Stimulated activated CD4-positive, alpha-beta T cell treated with anti-CD3 and anti-CD28 coated beads, TNF-alpha, amount 100 ng/mL, for 1 hour (primary cell): ENCODE measurements around the gene CYB5RL.
"Not testable (repeated sequence)": the region's sequence is repeated elsewhere in the genome, so short reads cannot be mapped to it uniquely, and the experiment has no call there.

Experiments used
- DNase-seq, 3 donors: peaks; one replicate each; pipeline ENCODE4 v3.0.0-alpha.2; 2020; ENCODE audit warnings: low read depth in 3 of 3, low spot score in 1 of 3

CYB5RL gene

GRCh38 chr1:54188291-54188690 is 11.5 kb downstream of the CYB5RL start:
- DNase-seq, result no peak

GRCh38 chr1:54186056-54186455 is 13.8 kb downstream of the CYB5RL start:
- no peak for DNase-seq

DNA sequence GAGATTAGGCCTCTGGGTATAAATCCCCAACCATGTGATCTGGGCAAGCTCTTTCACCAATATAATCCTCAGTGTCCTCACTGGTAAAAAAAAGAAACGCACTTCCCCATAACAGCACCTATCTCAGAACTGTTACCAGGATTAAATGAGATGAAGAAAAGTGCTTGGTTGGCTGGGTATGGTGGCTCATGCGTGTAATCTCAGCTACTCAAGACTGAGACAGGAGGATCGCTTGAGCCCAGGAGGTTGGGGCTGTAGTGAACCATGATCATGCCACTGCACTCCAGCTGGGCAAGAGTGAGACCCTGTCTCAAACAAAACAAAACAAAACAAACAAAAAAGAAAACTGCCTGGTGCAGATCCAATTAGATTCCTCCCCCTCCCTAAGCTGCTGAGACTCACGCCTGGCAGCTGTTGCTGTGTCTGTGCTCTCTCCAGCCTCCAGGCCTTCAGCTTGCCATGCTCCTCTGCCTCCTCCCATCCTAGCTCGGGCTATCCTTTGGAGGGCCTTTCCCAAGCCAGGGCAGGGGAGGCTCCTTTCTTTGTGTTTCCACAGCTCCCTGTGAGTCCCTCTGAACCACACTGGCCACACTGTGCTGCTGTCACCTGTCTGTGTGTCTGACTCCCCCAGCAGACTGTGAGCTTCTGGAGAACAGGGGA is 19.0 kb downstream of the CYB5RL start:
- no peak for DNase-seq

GRCh38 chr1:54178296-54179070 is 21.3 kb downstream of the CYB5RL start:
- no peak for DNase-seq

- no peak for DNase-seq
Observed at GRCh38 chr1:54177726-54178125, 22.1 kb downstream of the CYB5RL start.

- DNase-seq, result no peak
Observed at GRCh38 chr1:54176621-54177327, 23.1 kb downstream of the CYB5RL start.

DNA sequence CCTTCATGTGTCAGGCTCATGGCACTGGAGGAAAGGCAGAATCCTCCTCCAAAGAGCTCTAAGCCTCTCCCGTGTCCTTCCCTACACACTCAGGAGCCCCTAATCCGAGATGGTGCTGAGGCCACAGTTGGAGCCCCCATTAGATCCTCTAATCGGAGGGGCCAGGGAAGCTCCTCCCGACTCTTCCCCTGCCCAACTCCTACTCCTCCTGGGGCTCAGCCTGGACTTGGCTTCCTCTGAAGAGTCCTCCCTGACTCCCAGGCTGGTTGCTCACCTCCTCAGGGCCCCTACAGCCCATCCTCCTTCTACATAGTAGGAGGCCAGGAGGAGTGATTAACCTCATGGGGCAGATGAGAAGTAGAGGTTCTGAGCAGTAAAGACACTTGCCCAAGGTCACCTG is 25.7 kb downstream of the CYB5RL start:
- DNase-seq, result no peak

DNA sequence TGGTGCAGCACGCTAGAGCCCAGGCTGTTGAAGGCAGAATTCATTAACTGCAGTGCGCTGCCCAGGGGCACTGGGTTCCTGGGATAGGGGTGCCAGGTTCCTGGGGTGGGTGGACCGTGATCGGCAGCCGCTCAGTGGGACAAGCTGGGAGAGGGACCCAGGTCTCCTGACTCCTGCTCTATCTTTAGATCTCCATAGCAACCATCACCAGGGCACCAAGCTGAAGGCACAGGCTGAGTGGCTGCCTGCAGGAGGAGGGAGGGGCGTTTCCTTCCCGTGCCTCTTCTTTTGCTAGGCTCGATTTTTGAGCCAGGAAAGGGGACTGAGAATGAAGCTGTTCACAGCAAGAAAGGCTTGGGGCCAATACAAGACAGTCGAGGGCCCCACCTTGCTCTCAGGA is 26.1 kb downstream of the CYB5RL start:
- DNase-seq, result no peak

- no peak for DNase-seq
Observed at GRCh38 chr1:54172614-54173599, 26.9 kb downstream of the CYB5RL start.

DNA sequence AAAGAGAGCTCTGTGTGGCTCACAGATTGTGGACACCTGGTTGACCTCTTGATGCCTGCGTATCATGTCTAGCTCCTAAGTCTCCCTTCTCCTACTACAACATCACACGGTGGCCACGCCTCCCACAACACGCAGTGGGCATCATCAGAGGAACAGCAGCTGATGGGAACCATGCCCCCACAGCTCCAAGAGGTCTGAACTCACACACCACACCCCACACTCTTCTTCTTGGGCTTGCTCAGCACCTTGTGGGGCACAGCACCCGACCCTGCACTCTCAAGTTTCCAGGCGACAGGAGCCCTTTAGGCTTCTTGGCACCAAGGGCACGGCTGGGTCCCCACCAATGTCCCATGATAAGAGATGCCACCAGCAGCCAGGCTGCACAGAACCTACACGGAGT is 28.2 kb downstream of the CYB5RL start:
- no peak for DNase-seq

DNA sequence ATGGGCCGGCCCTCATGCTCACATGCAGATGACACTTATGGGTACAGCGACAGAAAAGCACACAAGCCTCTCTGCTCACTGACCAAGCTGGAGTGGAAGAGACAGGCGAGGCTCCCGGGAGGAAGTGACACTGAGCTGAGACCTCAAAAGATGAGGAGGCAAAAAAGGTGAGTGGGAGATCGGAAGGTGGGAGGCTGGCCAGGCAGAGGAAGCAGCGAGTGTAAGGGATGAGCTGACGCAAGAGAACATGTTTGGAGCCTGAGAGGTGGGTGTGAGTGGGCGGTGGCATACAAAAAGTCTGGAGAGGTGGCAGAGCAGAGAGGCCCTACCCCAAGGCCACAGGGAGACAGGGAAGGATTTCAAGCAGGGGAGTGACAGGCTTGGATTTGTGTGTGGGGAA is 28.8 kb downstream of the CYB5RL start:
- DNase-seq, result no peak

- DNase-seq, result no peak
Observed at GRCh38 chr1:54169068-54169467, 30.8 kb downstream of the CYB5RL start.

DNA sequence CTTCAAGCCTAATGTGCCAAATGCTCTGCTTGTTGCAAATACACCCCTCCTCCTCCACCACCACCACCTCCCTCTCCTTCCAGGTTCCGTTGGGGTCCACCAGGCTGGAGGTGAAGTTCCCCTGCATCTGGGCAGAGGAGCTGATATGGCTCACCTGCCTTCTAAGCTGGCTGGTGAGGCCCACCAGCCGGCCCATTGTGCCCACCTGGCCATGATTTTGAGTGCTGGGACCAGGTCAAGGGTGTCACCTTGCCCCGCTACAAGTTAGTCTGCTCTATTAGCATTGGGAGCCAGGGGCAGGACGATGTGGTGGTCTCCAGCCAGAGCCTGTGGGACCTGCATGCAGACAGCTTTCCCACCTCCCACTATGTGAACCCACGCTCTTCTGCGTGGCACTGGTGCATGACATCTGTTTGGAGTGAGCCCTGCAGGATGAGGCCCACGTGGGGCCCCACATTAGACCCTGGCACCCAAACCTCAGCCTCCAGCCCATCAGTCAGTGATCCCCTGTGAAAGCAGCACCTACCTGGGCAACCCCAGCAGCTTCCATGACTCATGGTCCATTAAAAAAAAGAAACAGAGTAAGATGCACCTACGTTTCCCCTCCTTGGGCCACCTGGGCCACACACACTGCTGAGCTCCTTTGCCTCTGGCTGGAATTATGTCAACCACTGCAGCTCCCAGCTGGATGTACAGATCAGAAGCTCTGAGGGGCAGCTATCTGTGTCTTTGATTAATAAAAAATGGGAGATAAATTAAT is 31.4 kb downstream of the CYB5RL start:
- DNase-seq, result no peak

GRCh38 chr1:54167422-54168139 is 32.2 kb downstream of the CYB5RL start:
- no peak for DNase-seq

GRCh38 chr1:54166357-54166756 is 33.5 kb downstream of the CYB5RL start:
- not testable (repeated sequence) for DNase-seq

- no peak for DNase-seq
Observed at GRCh38 chr1:54165146-54165545, 34.7 kb downstream of the CYB5RL start.

DNA sequence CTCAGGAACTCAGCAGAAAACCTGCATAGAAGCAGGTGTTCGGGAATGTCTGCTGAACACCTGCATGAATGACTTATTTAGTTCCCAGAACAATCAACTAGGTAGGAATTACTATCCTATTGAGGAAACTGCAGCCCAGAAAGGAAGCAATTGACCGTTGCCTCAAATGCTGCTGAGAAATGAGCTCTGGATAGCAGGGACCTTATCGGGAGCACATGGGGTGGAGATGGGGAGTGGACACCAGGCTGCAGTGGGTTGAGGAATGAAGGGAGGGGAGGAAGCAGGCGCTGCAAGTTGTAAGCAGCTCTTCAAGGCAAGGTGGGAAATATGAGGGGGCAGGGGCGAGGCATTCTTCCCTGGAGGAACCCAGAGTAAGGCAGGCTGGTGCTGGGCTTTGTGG is 36.3 kb downstream of the CYB5RL start:
- DNase-seq, result no peak

DNA sequence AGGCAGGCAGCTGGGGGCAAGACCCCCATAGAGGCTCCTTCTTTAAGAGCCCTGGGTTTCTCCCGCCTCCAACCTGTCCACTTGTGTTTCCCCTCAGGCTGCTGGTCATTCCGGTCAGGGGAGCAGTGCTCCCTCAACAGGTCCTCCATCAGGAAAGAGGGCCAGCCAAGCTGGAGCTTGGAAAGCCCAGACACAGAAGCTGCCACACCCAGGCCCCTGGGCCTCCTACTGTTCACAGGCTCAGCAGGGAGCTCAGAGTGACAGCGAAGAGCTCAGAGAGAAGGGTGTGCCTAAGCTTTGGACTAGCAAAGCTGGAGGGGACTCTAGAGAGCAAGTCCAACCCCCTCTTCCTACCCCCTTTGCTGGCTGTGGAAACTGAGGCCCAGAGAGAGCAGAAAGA is 36.8 kb downstream of the CYB5RL start:
- no peak for DNase-seq

- DNase-seq, result no peak
Observed at GRCh38 chr1:54161495-54162168, 38.2 kb downstream of the CYB5RL start.
